ENCODE data around the gene KCNQ4. TPM values are rescaled to one million over a fixed set of nuclear protein-coding genes. Genes with fewer than 3 reads are reported as not detected.
A peak's percentile ranks its signal among the peaks of the same experiment; 100 is the strongest.

The KCNQ4 gene
- total RNA-seq, 4 donors from 2014 or later, result 1.1 to 3.3 (median 2.4) TPM

- H3K9me3 ChIP-seq, result no peaks in the 10 kb centered on the region
- TF ChIP-seq, protein P1, sequence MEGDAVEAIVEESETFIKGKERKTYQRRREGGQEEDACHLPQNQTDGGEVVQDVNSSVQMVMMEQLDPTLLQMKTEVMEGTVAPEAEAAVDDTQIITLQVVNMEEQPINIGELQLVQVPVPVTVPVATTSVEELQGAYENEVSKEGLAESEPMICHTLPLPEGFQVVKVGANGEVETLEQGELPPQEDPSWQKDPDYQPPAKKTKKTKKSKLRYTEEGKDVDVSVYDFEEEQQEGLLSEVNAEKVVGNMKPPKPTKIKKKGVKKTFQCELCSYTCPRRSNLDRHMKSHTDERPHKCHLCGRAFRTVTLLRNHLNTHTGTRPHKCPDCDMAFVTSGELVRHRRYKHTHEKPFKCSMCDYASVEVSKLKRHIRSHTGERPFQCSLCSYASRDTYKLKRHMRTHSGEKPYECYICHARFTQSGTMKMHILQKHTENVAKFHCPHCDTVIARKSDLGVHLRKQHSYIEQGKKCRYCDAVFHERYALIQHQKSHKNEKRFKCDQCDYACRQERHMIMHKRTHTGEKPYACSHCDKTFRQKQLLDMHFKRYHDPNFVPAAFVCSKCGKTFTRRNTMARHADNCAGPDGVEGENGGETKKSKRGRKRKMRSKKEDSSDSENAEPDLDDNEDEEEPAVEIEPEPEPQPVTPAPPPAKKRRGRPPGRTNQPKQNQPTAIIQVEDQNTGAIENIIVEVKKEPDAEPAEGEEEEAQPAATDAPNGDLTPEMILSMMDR (IDR thresholded peaks at IDR 0.05), result no peak
- TF ChIP-seq POLR2A (IDR thresholded peaks at IDR 0.05), result no peak
- DNase-seq, result no peak
- no peaks in the 10 kb centered on the region for H3K36me3 ChIP-seq
- no peak overlapping the region for H3K4me3 ChIP-seq
- H3K27me3 ChIP-seq, result no peaks in the 10 kb centered on the region
- peaks cover 0 to 20% (median 0%) of the 10 kb centered on the region in 4 donors for H3K4me1 ChIP-seq
- peak overlapping the region in 2 of 4 donors; percentile 10 to 30 for H3K27ac ChIP-seq
These were observed 23.4 kb downstream of the KCNQ4 start for GRCh38 chr1:40806731-40807695.

DNA sequence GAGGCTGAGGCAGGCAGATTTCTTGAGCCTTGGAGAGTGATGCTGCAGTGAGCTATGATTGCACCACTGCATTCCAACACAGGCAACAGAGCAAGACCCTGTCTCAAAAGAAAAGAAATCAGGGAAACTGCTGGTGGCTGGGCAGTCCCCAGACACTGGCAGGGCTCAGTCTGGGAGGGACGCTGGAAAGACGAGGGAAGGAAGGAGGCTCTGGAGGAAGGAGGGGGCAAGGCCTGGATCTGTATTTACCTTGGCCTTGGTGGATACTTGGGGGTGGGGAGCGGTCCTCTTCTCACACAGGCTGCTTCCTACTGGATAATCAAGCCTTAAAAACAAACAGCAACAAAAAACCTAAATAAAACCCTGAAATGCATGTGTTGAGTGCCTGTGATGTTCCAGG lies 24.4 kb downstream of the KCNQ4 start:
- TF ChIP-seq, protein P1 (IDR thresholded peaks at IDR 0.05), result no peak
- no peak for TF ChIP-seq POLR2A (IDR thresholded peaks at IDR 0.05)
- no peak for DNase-seq
- Histone ChIP-seq H3K36me3 (no peaks in the 10 kb centered on the region), H3K4me3 (no peak overlapping the region), H3K4me1 (peaks cover 0 to 18% (median 0%) of the 10 kb centered on the region in 4 donors), H3K27me3 (no peaks in the 10 kb centered on the region), H3K9me3 (no peaks in the 10 kb centered on the region), H3K27ac (no peak overlapping the region)

GRCh38 chr1:40808444-40808843 lies 24.9 kb downstream of the KCNQ4 start:
- DNase-seq, result no peak
- TF ChIP-seq, protein P1 (IDR thresholded peaks at IDR 0.05), result no peak
- TF ChIP-seq POLR2A (IDR thresholded peaks at IDR 0.05), result no peak
- no peak overlapping the region for H3K27ac ChIP-seq
- no peak overlapping the region for H3K4me3 ChIP-seq
- H3K9me3 ChIP-seq, result no peaks in the 10 kb centered on the region
- H3K27me3 ChIP-seq, result no peaks in the 10 kb centered on the region
- H3K4me1 ChIP-seq, result peaks cover 0 to 18% (median 0%) of the 10 kb centered on the region in 4 donors
- no peaks in the 10 kb centered on the region for H3K36me3 ChIP-seq

DNA sequence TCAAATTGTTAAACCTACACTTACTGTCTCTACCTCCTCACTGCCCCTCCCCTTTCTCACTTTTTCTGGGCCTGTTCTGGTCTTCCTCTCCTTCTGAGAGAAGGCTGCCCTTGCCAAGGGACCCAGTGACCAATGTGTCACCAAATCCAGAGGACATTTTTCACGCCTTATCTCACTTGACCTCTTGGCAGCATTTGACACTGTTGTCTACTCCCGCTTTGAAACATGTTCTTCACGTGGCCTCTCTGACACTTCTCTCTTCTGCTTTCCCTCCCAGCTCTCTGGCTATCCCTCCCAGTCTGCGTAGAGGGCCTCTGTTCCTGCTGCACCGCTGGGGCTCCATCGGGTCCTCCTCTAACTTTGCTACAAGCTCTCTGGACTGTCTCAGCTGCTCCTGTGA lies 25.3 kb downstream of the KCNQ4 start:
- TF ChIP-seq POLR2A (IDR thresholded peaks at IDR 0.05), result no peak
- TF ChIP-seq, protein P1 (IDR thresholded peaks at IDR 0.05), result no peak
- Histone ChIP-seq H3K27me3 (no peaks in the 10 kb centered on the region), H3K36me3 (no peaks in the 10 kb centered on the region), H3K9me3 (no peaks in the 10 kb centered on the region), H3K27ac (peak overlapping the region in 1 of 4 donors; percentile 28), H3K4me1 (peaks cover 0 to 18% (median 0%) of the 10 kb centered on the region in 4 donors), H3K4me3 (no peak overlapping the region)
- no peak for DNase-seq

GRCh38 chr1:40810927-40811326 lies 27.3 kb downstream of the KCNQ4 start:
- TF ChIP-seq, protein P1 (IDR thresholded peaks at IDR 0.05), result no peak
- TF ChIP-seq POLR2A (IDR thresholded peaks at IDR 0.05), result no peak
- no peaks in the 10 kb centered on the region for H3K9me3 ChIP-seq
- H3K27ac ChIP-seq, result no peak overlapping the region
- H3K4me3 ChIP-seq, result no peak overlapping the region
- peaks cover 0 to 18% (median 0%) of the 10 kb centered on the region in 4 donors for H3K4me1 ChIP-seq
- no peaks in the 10 kb centered on the region for H3K27me3 ChIP-seq
- no peak for DNase-seq
- no peaks in the 10 kb centered on the region for H3K36me3 ChIP-seq
